CD4-positive, alpha-beta memory T cell (primary cell): ENCODE data around the gene CHD9. TPM values are rescaled to one million over a fixed set of nuclear protein-coding genes. Genes with fewer than 3 reads are reported as not detected.

Source experiments
- CTCF ChIA-PET: fragments of 350-600 bp; sonication (Branson Sonifier 250); formaldehyde crosslinking; loops from one replicate; lab custom pipeline; 2021; ENCODE audit warnings: inconsistent platforms; ENCODE audit not compliant: partially characterized antibody; lab: Charles Lee
- POLR2A ChIA-PET: fragments of 350-600 bp; sonication (Branson Sonifier 250); formaldehyde crosslinking; loops from one replicate; lab custom pipeline; 2021; ENCODE audit not compliant: partially characterized antibody; lab: Charles Lee
- DNase-seq, 5 donors: peaks; one replicate each; pipeline versions ENCODE4 v3.0.0 to v3.0.0-alpha.2; 2020 to 2022; ENCODE audit warnings: mixed read lengths in 1 of 5
- H3K27ac ChIP-seq: one replicate; pipeline ENCODE4 v1.7.0; 2013; ENCODE audit warnings: low read depth, low read length
- H3K27me3 ChIP-seq: 2 replicates; pipeline ENCODE4 v1.7.0; 2013; ENCODE audit warnings: mild to moderate bottlenecking, low read length, moderate library complexity; ENCODE audit not compliant: insufficient read depth
- H3K36me3 ChIP-seq: 2 replicates; pipeline ENCODE4 v1.7.0; 2013; ENCODE audit warnings: mild to moderate bottlenecking, low read length, moderate library complexity; ENCODE audit not compliant: insufficient read depth
- H3K4me1 ChIP-seq: 2 replicates; pipeline ENCODE4 v1.7.0; 2013; ENCODE audit warnings: mild to moderate bottlenecking, low read length, moderate library complexity; ENCODE audit not compliant: insufficient read depth
- H3K4me3 ChIP-seq, 2 donors: one replicate each; pipeline ENCODE4 v1.7.0; 2013; ENCODE audit warnings: low read length in 2 of 2, mild to moderate bottlenecking in 1 of 2
- H3K9me3 ChIP-seq, 2 donors: one replicate each; pipeline ENCODE4 v1.7.0; 2013; ENCODE audit warnings: low read length in 2 of 2, control low read depth in 1 of 2; ENCODE audit not compliant: control insufficient read depth in 1 of 2
- H3K27ac Mint-ChIP-seq, 7 donors: one replicate each; pipeline ENCODE4 v1.8.0; 2020 to 2021; ENCODE audit warnings: mixed read lengths in 7 of 7, mild to moderate bottlenecking in 6 of 7, inconsistent platforms in 3 of 7, moderate library complexity in 3 of 7
- H3K27me3 Mint-ChIP-seq, 2 donors: one replicate each; pipeline ENCODE4 v1.8.0; 2020 to 2021; ENCODE audit warnings: mixed read lengths in 2 of 2
- H3K36me3 Mint-ChIP-seq, 2 donors: one replicate each; pipeline ENCODE4 v1.8.0; 2020 to 2021; ENCODE audit warnings: mixed read lengths in 2 of 2, inconsistent platforms in 1 of 2, mild to moderate bottlenecking in 1 of 2
- H3K4me1 Mint-ChIP-seq, 4 donors: one replicate each; pipeline ENCODE4 v1.8.0; 2020 to 2021; ENCODE audit warnings: mixed read lengths in 4 of 4, mild to moderate bottlenecking in 1 of 4
- H3K4me3 Mint-ChIP-seq, 8 donors: one replicate each; pipeline ENCODE4 v1.8.0; 2020 to 2021; ENCODE audit warnings: mixed read lengths in 8 of 8, mild to moderate bottlenecking in 7 of 8, moderate library complexity in 6 of 8, inconsistent platforms in 3 of 8
- H3K9me3 Mint-ChIP-seq, 8 donors: one replicate each; pipeline ENCODE4 v1.8.0; 2020 to 2021; ENCODE audit warnings: mixed read lengths in 8 of 8, mild to moderate bottlenecking in 5 of 8, inconsistent platforms in 3 of 8, moderate library complexity in 1 of 8
- intact Hi-C: fragments of 100-400 bp; cut with micrococcal nuclease; formaldehyde crosslinking; loops from one replicate; pipeline ENCODE4 v1.15.1; 2023
- polyA plus RNA-seq, 2 donors: library from polyadenylated mRNA; unstranded; fragments of 300-500 nt; fragmentation: Illumina TruSeq; gene quantifications; one replicate each; pipeline ENCODE4 v1.2.3, GENCODE V29; 2021
- total RNA-seq, 2 experiments: library from RNA; stranded (reverse); gene quantifications; one replicate each; pipeline ENCODE4 v1.2.3, GENCODE V29; 2021

CHD9 gene
- total and polyA plus RNA-seq, 4 experiments from 2014 or later, result 22.9 to 49.7 (median 39.5) TPM

GRCh38 chr16:53081686-53082407 is 27.1 kb downstream of the CHD9 start:
- Mint-ChIP-seq H3K27ac (no peak overlapping the region), H3K9me3 (peaks cover 0 to 4% (median 0%) of the 10 kb centered on the region in 8 donors), H3K36me3 (peaks cover 2 to 5% of the 10 kb centered on the region in 2 donors), H3K4me1 (peaks cover 0 to 7% (median 2%) of the 10 kb centered on the region in 4 donors), H3K27me3 (no peaks in the 10 kb centered on the region), H3K4me3 (no peak overlapping the region)
- no peak overlapping the region for H3K27ac ChIP-seq
- no peak overlapping the region for H3K4me3 ChIP-seq
- ChIA-PET CTCF (no interaction called here), POLR2A (no interaction called here)
- intact Hi-C loops, result no loop called here
- no peaks in the 10 kb centered on the region for H3K36me3 ChIP-seq
- no peaks in the 10 kb centered on the region for H3K9me3 ChIP-seq
- no peak for DNase-seq
- H3K4me1 ChIP-seq, result no peaks in the 10 kb centered on the region
- no peaks in the 10 kb centered on the region for H3K27me3 ChIP-seq

DNA sequence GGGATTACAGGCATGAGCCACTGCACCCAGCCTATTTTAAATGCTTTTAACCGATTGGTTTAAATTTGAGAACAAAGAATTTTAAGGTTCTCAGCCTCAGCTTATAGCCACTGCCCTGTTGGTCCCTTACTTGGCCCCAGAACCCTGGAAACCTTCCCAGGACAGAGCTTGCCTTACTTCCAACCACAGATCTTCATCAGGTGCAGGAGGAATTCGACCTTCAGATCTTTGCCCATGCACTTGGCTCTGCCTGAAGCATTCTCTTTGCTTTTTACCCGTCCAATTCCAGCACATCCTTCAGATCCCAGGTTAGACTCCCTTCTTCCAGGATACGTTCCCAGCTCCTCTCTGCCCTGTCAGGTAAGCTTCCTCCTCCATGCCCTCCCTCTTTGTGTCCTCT is 27.7 kb downstream of the CHD9 start:
- Mint-ChIP-seq H3K36me3 (peaks cover 2 to 5% of the 10 kb centered on the region in 2 donors), H3K9me3 (peaks cover 0 to 4% (median 0%) of the 10 kb centered on the region in 8 donors), H3K27ac (peak overlapping the region in 1 of 7 donors; percentile 15), H3K4me3 (no peak overlapping the region), H3K4me1 (peaks cover 0 to 7% (median 2%) of the 10 kb centered on the region in 4 donors), H3K27me3 (no peaks in the 10 kb centered on the region)
- ChIA-PET CTCF (no interaction called here), POLR2A (no interaction called here)
- H3K36me3 ChIP-seq, result no peaks in the 10 kb centered on the region
- H3K27ac ChIP-seq, result no peak overlapping the region
- no peaks in the 10 kb centered on the region for H3K9me3 ChIP-seq
- no peak overlapping the region for H3K4me3 ChIP-seq
- intact Hi-C loops, result no loop called here
- H3K4me1 ChIP-seq, result no peaks in the 10 kb centered on the region
- no peak for DNase-seq
- H3K27me3 ChIP-seq, result no peaks in the 10 kb centered on the region

DNA sequence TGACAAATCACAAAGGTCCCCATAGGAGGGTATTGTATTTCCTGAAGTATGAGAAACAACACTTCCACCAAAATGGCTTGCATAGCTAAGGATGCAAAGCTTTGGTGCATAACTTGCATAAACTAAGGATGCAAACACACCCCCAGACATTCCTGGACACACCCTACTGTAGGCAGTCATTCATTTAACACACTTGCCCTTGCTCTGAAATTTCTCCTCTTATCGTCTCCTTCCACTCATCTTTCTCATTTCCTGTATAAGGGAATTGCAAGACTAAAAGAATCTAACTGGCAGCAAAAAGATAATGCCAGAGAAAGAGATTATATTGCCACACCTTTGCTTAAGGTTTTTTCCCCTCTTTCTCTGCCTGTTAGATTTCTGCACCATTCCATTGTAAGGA is 28.3 kb downstream of the CHD9 start:
- H3K27ac Mint-ChIP-seq, result no peak overlapping the region
- no peaks in the 10 kb centered on the region for H3K27me3 Mint-ChIP-seq
- no peak for DNase-seq
- H3K9me3 Mint-ChIP-seq, result peaks cover 0 to 2% (median 0%) of the 10 kb centered on the region in 8 donors
- H3K4me3 Mint-ChIP-seq, result no peak overlapping the region
- Histone ChIP-seq H3K9me3 (no peaks in the 10 kb centered on the region), H3K4me3 (no peak overlapping the region), H3K4me1 (no peaks in the 10 kb centered on the region), H3K27ac (no peak overlapping the region), H3K36me3 (no peaks in the 10 kb centered on the region), H3K27me3 (no peaks in the 10 kb centered on the region)
- CTCF ChIA-PET, result no interaction called here
- H3K36me3 Mint-ChIP-seq, result peaks cover 2% of the 10 kb centered on the region in 2 donors
- POLR2A ChIA-PET, result no interaction called here
- peaks cover 0 to 7% (median 2%) of the 10 kb centered on the region in 4 donors for H3K4me1 Mint-ChIP-seq
- intact Hi-C loops, result no loop called here

- Histone ChIP-seq H3K4me1 (no peaks in the 10 kb centered on the region), H3K27me3 (no peaks in the 10 kb centered on the region), H3K9me3 (no peaks in the 10 kb centered on the region), H3K27ac (no peak overlapping the region), H3K4me3 (no peak overlapping the region), H3K36me3 (no peaks in the 10 kb centered on the region)
- Mint-ChIP-seq H3K27me3 (no peaks in the 10 kb centered on the region), H3K4me3 (no peak overlapping the region), H3K27ac (no peak overlapping the region), H3K4me1 (peaks cover 0 to 7% (median 2%) of the 10 kb centered on the region in 4 donors), H3K36me3 (no peaks in the 10 kb centered on the region), H3K9me3 (no peaks in the 10 kb centered on the region)
- DNase-seq, result no peak
- ChIA-PET CTCF (no interaction called here), POLR2A (no interaction called here)
- intact Hi-C loops, result no loop called here
Observed at GRCh38 chr16:53084141-53084541, 29.4 kb downstream of the CHD9 start.

DNA sequence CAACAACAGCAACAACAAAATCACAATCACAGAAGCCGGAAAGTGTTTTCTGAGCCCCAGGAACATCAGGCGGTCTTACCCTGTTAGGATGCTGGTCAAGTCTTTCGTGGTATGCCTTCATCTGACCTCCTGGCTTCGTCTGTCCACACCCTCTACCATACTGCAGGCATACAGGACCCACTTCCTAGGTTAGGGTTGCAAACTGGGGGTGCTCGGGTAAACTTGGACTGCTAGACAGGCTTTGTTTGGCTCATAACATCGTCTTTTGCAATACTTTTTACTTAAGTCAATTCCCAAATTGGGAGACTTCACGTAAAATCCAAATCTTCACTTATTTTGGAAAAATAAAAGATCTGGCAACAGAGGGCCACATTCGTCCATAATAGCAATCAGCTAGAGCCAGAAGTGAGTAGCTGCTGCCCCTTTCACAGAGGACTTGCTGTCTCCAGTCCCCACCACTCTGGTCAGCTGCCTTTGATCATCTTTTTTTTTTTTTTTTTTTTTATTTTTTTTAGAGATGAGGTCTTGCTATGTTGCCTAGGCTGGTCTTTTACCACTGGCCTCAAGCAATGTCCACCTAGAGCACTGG is 30.0 kb downstream of the CHD9 start:
- Mint-ChIP-seq H3K27me3 (no peaks in the 10 kb centered on the region), H3K4me1 (peaks cover 3 to 14% (median 5%) of the 10 kb centered on the region in 4 donors), H3K4me3 (no peak overlapping the region), H3K27ac (no peak overlapping the region), H3K36me3 (no peaks in the 10 kb centered on the region), H3K9me3 (no peaks in the 10 kb centered on the region)
- ChIA-PET POLR2A (no interaction called here), CTCF (interaction anchor here (0.9 kb wide), 1 partner anchor 16 kb away, joined by 3 read pairs; no protein-coding TSS in a partner anchor)
- no peak for DNase-seq
- H3K27me3 ChIP-seq, result no peaks in the 10 kb centered on the region
- intact Hi-C loops, result no loop called here
- no peaks in the 10 kb centered on the region for H3K9me3 ChIP-seq
- H3K27ac ChIP-seq, result no peak overlapping the region
- H3K4me1 ChIP-seq, result peaks cover under 1% of the 10 kb centered on the region
- no peaks in the 10 kb centered on the region for H3K36me3 ChIP-seq
- no peak overlapping the region for H3K4me3 ChIP-seq

DNA sequence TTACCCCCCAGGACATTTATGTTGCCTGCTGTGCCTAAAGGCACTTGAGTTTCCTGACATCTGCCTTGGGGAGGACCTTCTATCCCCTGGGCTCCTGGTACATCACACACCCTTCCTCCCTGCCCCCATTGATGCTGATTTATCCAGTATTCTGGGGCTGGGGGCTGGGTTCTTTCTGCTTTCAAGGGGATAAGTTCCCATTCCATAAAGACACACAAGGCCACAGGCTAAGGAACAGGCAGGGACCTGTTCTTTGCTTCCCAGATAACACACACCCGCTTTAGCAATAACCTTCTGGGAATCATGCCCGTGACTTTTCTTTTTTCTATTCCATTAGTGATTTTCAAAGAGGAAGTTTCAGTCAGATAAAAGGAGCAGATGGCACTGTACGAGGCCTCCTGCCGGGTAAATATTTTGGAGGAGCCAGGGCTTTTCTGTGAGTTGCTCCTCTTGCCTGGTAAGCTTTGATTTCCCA is 30.6 kb downstream of the CHD9 start:
- Histone ChIP-seq H3K4me3 (no peak overlapping the region), H3K4me1 (peaks cover 7% of the 10 kb centered on the region), H3K36me3 (no peaks in the 10 kb centered on the region), H3K27ac (no peak overlapping the region), H3K9me3 (no peaks in the 10 kb centered on the region), H3K27me3 (no peaks in the 10 kb centered on the region)
- Mint-ChIP-seq H3K9me3 (no peaks in the 10 kb centered on the region), H3K4me1 (peaks cover 3 to 19% (median 10%) of the 10 kb centered on the region in 4 donors), H3K27ac (no peak overlapping the region), H3K4me3 (no peak overlapping the region), H3K36me3 (no peaks in the 10 kb centered on the region), H3K27me3 (no peaks in the 10 kb centered on the region)
- intact Hi-C loops, result no loop called here
- no peak for DNase-seq
- ChIA-PET POLR2A (no interaction called here), CTCF (interaction anchor here (0.9 to 1.0 kb wide), 2 partner anchors 16 to 73 kb away, joined by 3 read pairs; no protein-coding TSS in a partner anchor)

DNA sequence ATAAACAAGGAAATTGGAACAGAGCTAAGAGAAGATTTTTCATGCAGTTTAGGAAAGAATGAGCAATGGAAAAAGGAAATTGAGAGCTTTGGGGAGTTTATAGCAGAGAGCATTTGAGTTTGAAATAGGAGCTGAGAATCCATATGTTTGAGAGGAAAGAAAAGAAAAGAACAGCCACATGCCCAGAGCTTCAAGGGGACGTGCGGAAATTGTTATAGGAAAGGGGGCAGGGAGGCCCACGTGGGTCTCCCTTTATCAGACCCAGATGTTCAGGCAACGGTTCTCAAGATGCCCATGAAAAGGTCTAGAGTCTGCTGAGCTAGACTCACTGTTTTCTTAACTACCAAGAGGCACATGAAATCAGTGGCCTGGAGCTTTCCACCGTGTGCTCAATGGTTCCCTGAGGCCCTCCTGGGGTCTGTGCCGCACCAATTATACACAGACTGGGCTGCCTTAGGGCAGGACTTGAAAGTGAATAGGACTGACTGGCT is 31.2 kb downstream of the CHD9 start:
- H3K36me3 ChIP-seq, result no peaks in the 10 kb centered on the region
- Mint-ChIP-seq H3K27ac (peak overlapping the region in 1 of 7 donors; percentile 30), H3K27me3 (no peaks in the 10 kb centered on the region), H3K4me1 (peaks cover 7 to 23% (median 16%) of the 10 kb centered on the region in 4 donors), H3K36me3 (no peaks in the 10 kb centered on the region), H3K4me3 (no peak overlapping the region), H3K9me3 (no peaks in the 10 kb centered on the region)
- H3K4me3 ChIP-seq, result no peak overlapping the region
- ChIA-PET POLR2A (no interaction called here), CTCF (interaction anchor here (0.9 to 1.6 kb wide), 3 partner anchors 13 to 73 kb away, joined by 3 to 4 read pairs (median 3); no protein-coding TSS in a partner anchor)
- no peaks in the 10 kb centered on the region for H3K27me3 ChIP-seq
- H3K27ac ChIP-seq, result no peak overlapping the region
- H3K9me3 ChIP-seq, result no peaks in the 10 kb centered on the region
- peaks cover 12% of the 10 kb centered on the region for H3K4me1 ChIP-seq
- intact Hi-C loops, result no loop called here
- no peak for DNase-seq
